Activated CD8-positive, alpha-beta memory T cell treated with anti-CD3 and anti-CD28 coated beads for 48 hours (primary cell): ENCODE results near the gene FAM53C.

Experiments used
- DNase-seq, 3 experiments: peaks; one replicate each; pipeline ENCODE4 v3.0.0-alpha.2; 2020; ENCODE audit warnings: low read depth in 2 of 3, low spot score in 2 of 3

FAM53C gene

GRCh38 chr5:138351056-138351455 is 13.0 kb downstream of the FAM53C start:
- no peak for DNase-seq

GRCh38 chr5:138351517-138351916 is 13.5 kb downstream of the FAM53C start:
- no peak for DNase-seq

GRCh38 chr5:138352071-138352721 is 14.1 kb downstream of the FAM53C start, which contains the start of gene KDM3B:
Gene KDM3B, plus strand, starts transcription at chr5:138352685. Its CDS starts 111 bp downstream, at chr5:138352796.
- peak; percentile 93 to 95 (median 95) for DNase-seq

GRCh38 chr5:138352722-138353559 is 14.9 kb downstream of the FAM53C start:
- DNase-seq = peak; percentile 28 to 52 (median 48)

GRCh38 chr5:138353560-138354080 is 15.6 kb downstream of the FAM53C start:
- no peak for DNase-seq

DNA sequence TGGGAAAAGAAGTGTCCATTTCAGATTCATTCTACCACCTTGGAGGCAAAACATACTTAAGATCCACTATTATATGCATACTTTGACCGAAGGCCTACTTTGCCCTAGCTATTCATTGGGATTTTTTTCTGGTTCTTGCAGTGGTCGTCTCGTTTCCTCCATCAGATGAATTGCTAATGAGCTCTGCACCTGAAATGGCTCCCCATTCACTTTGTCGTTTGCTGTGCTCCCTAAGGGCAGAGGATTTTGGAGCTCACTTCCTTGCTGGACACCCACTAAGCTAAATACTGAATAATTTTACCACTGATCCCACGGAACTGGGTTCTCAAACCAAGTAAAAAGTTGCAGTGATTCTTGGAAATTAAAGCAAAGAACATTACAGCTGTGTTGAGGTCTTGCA is 16.3 kb downstream of the FAM53C start:
- no peak for DNase-seq

- DNase-seq = peak in 1 of 3 experiments; percentile 28
Measured at GRCh38 chr5:138354926-138355378, 16.9 kb downstream of the FAM53C start.

DNA sequence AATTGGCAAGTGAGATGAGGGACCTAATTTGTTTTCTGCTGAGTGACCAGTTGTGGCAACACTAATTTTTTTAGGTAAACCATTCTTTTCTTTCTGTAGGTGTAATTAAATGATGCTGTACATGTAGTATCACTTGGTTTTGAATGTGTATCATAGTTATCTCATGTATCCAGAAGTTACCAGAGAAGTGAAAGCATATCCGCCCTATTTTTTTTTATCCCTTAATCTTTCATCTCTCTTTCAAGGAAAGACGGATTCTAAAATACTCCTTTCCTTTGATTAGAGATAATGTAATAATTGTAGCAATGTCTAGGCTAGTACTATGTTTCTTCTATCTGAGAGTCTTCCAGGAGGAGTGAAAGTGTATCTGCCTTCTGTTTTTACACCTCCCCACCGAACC is 21.6 kb downstream of the FAM53C start:
- no peak for DNase-seq

DNA sequence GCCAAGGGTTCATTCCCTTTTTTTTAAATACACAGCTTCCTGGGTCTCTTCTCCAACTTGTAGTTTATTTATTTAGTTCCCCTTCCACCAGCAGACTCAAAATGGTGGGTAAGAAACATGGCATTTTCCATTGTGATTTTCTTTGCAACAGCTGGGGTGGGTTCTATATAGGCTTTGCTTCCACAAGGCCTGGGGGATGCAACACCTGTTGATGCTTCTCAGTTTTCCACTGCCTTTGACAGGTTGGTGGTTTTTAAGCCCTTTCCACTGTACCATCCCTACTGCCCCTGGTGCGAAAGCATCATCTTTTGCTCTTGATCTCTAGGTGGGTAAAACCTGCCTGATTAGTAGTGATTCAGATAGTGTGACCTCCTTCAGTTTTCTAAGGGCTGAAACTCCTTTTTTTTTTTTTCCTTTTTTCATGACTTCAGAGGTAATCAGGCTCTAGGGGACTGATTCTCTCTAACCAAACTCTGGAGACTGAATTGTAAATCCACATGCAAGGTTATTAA is 22.9 kb downstream of the FAM53C start:
- no peak for DNase-seq

DNA sequence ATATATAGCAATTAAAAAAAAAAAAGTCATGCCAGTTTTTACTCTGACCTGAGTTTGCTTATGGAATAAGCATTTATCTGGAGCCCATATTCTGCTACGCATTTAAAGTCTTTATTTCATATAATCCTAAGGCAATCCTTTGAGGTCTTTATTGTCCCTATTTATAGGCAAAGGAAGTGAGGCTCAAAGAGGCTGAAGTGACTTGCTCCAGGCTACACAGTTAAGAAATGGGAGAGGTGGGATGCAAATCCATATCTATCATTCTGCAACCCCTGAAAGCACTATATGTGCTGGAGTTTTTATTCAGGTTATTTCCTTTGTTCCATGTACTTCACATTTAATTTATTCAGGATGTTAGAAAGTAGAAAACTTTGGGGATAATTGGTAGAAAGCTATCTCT is 26.5 kb downstream of the FAM53C start:
- no peak for DNase-seq

GRCh38 chr5:138366632-138367382 is 28.7 kb downstream of the FAM53C start:
- DNase-seq = no peak

- DNase-seq = no peak
Measured at GRCh38 chr5:138369261-138369660, 31.2 kb downstream of the FAM53C start.

GRCh38 chr5:138369706-138370105 is 31.6 kb downstream of the FAM53C start:
- no peak for DNase-seq

GRCh38 chr5:138370537-138370936 is 32.5 kb downstream of the FAM53C start:
- DNase-seq = no peak

GRCh38 chr5:138371454-138371853 is 33.4 kb downstream of the FAM53C start:
- DNase-seq = no peak

- no peak for DNase-seq
Measured at GRCh38 chr5:138372225-138372624, 34.2 kb downstream of the FAM53C start.

GRCh38 chr5:138372653-138373052 is 34.6 kb downstream of the FAM53C start:
- DNase-seq = no peak

DNA sequence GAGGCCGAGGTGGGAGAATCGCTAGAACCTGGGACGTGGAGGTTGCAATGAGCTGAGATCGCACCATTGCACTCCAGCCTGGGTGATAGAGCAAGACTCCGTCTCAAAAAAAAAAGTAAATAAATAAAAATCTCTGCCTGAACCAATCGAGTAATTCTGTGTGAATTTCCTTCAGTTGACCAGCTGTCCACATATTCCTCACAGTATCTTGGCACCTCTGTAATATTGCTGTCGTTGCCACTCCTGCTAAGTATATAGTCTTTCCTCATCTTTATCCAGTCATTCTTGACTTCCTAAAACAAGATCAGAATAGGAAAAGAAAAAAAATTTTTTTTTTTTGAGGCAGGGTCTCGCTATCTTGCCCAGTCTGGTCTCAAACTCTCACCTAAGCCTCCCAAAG is 44.3 kb downstream of the FAM53C start:
- no peak for DNase-seq

DNA sequence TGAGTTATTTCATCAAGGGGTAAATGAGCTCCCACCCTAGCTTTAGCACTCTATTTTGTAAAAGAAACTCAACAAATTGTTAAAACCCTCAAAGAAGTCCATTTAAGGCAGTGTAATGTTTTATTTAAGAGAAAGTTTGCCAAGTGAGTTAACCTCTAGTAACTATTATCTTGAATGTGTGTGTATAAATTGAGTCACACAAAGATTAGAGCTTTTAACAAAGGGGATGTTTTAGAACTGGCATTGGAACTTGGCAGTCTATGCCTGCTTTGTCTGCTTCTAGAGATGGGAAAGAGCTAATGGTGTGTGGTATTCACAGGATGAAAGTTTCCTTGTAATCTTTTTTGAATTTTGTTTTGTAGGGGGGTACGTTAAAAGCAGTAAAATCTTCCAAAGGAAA is 47.6 kb downstream of the FAM53C start:
- DNase-seq = no peak

DNA sequence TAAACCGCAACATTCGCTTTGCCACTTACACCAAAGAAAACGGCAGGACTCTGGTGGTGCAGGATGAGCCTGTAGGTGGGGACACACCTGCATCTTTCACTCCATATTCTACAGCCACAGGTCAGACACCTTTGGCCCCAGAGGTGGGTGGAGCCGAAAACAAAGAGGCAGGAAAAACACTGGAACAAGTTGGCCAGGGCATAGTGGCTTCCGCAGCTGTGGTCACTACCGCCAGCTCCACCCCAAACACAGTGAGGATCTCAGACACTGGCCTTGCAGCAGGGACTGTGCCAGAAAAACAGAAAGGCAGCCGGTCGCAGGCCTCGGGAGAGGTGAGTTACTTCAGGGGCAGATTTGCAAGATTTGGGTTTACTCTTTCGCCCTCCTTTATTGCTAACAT is 48.2 kb downstream of the FAM53C start:
- DNase-seq = no peak

GRCh38 chr5:138389332-138389731 is 51.3 kb downstream of the FAM53C start:
- no peak for DNase-seq
